GM12872 (cell line): ENCODE measurements around the gene IL18RAP.
A peak's percentile ranks its signal among the peaks of the same experiment; 100 is the strongest.

Source experiments
- TF ChIP-seq, protein P1 (sequence below): IDR thresholded peaks from 3 replicates; pipeline ENCODE4 v1.5.1; 2011; ENCODE audit warnings: low read depth, mild to moderate bottlenecking, low read length, moderate library complexity; ENCODE audit not compliant: insufficient read depth

IL18RAP gene

DNA sequence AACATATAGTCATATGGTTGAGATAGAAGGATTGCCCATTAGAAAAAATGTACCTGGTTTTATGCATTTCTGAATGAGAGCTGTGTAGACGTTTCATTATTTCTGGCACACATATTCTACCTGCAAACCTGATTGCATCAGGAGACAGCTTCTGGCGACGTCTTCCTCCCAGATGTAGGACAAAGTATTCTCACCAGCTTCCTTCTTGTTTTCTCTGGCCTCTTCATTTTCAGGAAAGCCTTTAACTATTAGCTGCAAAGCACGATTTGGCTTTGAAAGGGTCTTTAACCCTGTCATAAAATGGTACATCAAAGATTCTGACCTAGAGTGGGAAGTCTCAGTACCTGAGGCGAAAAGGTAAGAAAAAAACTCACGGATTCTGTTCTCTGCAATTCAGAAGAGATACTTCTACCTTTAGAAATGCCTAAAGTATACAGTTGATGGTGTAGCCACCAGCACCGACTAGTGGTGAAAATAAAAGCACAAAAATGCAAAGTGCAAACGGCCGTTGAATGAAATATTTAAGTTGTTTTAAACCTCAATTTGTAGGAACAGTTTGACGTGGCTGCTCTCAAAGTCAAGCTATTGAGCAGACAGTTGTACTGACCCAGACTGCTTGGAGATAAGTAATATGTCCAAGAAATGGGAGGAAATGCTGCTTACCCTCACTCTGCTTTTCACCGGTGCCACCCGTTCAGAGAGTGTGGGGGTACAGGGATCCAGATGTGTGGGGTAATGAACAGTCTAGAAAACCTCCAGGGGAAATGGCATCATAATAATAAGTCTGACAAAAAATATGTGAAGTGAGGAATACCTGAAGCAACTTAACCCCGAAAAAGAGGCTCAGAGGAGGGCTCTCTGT lies 20.2 kb downstream of the IL18RAP start:
- TF ChIP-seq, protein P1, sequence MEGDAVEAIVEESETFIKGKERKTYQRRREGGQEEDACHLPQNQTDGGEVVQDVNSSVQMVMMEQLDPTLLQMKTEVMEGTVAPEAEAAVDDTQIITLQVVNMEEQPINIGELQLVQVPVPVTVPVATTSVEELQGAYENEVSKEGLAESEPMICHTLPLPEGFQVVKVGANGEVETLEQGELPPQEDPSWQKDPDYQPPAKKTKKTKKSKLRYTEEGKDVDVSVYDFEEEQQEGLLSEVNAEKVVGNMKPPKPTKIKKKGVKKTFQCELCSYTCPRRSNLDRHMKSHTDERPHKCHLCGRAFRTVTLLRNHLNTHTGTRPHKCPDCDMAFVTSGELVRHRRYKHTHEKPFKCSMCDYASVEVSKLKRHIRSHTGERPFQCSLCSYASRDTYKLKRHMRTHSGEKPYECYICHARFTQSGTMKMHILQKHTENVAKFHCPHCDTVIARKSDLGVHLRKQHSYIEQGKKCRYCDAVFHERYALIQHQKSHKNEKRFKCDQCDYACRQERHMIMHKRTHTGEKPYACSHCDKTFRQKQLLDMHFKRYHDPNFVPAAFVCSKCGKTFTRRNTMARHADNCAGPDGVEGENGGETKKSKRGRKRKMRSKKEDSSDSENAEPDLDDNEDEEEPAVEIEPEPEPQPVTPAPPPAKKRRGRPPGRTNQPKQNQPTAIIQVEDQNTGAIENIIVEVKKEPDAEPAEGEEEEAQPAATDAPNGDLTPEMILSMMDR, result peak; percentile 68

DNA sequence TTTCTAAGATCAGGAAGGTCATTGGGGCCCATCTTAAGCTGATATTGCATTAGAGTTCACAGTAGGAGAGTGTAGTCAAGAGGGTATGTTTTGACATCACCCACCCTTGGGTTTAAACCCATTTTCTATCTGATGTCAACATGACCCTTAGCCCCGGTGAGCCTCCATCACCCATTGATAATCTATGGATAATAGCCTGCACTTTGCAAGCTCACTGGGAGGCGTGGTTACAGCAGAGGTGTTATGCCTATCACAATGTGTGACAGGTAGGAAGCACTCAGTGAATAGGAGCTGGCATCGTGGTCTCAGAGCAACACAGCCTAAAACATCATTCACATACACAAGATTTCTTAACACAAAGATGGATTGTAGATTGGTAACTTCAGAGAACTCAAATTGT lies 21.3 kb downstream of the IL18RAP start:
- TF ChIP-seq, protein P1, result no peak

DNA sequence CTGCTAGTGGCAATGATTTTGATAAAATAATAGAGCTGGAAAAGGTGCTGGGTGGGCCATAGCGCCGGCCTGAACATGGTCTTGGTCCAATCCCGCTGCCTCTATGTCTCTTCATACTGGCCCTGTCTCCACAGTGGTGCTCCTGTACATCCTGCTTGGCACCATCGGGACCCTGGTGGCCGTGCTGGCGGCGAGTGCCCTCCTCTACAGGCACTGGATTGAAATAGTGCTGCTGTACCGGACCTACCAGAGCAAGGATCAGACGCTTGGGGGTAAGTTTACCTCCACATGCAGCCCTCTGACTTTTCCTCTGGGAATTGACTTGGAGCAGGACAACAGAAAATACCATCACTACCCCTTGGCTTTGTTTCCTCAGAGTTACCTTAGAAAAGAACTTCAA lies 24.0 kb downstream of the IL18RAP start:
- TF ChIP-seq, protein P1, result no peak

DNA sequence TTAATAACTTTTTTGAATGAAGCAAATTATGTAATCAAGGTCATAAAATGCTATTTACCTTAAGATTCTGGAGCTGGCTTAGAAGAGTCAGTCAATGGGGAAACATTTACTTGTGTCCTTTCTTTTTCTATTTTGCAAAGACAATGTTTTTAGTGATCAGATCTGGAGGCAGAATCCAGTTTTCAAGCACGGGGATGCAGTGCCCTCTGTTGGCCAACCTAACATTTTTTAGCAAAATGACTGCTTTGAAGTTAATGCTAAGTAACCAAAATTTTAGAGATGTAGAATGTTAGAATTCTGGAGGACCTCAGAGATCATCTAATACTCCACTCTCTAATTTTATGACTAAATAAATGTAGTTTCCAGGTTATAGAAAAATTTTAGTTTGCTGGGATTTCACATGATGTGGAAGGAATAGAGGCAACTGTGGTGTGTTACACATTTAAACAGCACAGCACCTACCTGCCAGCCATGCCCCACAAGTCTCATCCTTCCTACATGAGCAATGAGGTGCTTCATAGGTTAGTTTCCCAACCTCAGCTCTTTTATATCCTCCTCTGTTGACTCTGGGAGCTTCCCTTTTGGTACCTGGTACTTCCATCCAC lies 26.5 kb downstream of the IL18RAP start:
- TF ChIP-seq, protein P1, result peak; percentile 67

DNA sequence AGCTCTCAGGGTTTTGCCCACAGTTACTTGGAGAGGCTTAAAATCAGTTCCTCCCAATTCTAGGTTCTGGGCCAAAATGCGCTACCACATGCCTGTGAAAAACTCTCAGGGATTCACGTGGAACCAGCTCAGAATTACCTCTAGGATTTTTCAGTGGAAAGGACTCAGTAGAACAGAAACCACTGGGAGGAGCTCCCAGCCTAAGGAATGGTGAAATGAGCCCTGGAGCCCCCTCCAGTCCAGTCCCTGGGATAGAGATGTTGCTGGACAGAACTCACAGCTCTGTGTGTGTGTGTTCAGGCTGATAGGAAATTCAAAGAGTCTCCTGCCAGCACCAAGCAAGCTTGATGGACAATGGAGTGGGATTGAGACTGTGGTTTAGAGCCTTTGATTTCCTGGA lies 29.0 kb downstream of the IL18RAP start:
- TF ChIP-seq, protein P1, result no peak

DNA sequence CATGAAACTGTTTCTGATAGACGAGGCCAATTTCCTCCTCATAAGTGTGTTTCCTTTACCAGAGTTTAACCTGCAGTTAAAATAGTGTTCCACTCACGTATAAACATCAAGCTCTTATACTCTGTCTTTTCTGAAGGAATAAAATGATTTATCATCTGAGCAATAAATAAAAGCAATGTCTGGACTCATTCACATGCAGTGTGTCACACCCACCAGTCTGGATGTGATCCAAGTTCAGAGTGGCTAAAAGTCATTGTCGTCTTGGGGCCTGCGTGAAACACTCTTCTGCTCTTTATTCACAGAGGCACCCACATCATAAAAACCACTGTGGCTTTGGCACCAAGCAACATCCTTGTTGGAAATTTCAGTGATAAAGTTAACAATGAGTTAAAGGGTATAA lies 30.5 kb downstream of the IL18RAP start:
- TF ChIP-seq, protein P1, result no peak

DNA sequence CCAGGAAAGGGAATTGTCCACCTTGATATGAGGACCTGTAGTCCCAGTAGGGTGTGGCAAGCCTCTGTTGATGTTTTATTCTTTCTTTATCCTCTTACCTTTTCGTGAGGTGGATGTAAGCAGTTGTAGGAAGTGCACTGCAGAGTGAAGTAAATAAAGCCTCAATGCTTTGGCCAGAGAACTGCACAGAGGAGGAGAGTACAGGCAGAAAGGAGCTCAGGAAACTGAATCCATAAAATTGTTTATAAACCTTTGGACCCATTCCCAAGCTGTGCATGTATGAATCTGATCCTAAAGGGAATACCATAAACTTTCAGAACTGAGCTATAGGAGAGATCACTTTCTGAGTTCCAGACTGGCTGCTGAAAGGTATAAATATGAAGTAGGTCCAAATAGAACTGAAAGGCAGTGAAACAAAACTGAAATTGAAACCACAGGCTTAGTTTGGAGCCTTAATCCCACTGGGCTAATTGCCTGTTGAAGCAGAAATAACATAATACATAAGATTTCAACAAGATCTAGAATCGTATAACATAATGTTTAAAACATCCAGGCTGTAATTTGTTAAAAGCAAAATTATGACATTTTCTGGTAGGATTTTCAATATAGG lies 32.2 kb downstream of the IL18RAP start:
- TF ChIP-seq, protein P1, result no peak
